ENCODE data around the gene ITIH1.

Gene ITIH1

GRCh38 chr3:52841211-52841980 is 64.0 kb downstream of the ITIH1 start:
- DNase-seq (ENCODE audit: low read depth) = no peak

All from HS-5 (cell line).